ENCODE measurements around the gene ING3. TPM values are rescaled to one million over a fixed set of nuclear protein-coding genes. Genes with fewer than 3 reads are reported as not detected.

The ING3 gene
- total and polyA plus RNA-seq, 9 of the 15 experiments (the other 6 are each of a cell fraction or from before 2014, with no cell fraction given), result 22.8 to 233 (median 50.4) TPM

DNA sequence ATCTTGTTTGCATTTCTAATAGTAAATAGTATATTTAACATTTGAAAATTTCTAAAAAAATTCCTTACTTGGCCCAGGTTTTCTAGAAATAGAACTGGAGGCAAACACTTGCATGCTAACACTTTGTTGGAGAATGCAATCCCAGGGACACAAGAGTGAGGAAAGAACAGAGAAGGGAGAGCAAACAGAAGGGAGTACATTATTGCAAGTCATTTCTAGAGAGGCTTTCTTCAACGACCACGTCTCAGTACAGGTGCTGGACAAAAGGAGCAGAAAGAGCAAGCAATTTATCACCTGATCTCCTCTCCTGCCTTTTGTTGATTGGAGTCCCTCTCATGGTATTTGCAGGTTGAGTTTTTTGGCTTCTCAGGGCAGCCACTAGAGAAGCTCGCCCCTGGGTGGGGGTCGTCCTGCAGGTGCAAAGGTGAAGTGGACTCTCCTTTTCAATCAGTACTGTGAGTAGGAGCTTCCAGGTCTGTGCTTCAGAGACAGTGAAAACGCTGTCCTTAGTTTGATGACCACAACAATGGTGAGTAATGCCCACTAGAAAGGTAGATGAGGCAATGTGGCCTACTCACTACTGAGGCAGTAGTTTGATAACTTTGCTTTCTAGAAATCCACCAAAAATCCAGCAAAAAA lies 43.1 kb downstream of the ING3 start (continued):
- TF ChIP-seq NFIX (CRISPR knock-in tag; IDR thresholded peaks at IDR 0.05; ENCODE audit: low read depth), result no peak
- no peak for TF ChIP-seq ZNF77 (CRISPR knock-in tag; IDR thresholded peaks at IDR 0.05)
- no peak for TF ChIP-seq RBM25 (IDR thresholded peaks at IDR 0.05; ENCODE audit: low read depth, low read length, severe bottlenecking)
- TF ChIP-seq, protein P1, sequence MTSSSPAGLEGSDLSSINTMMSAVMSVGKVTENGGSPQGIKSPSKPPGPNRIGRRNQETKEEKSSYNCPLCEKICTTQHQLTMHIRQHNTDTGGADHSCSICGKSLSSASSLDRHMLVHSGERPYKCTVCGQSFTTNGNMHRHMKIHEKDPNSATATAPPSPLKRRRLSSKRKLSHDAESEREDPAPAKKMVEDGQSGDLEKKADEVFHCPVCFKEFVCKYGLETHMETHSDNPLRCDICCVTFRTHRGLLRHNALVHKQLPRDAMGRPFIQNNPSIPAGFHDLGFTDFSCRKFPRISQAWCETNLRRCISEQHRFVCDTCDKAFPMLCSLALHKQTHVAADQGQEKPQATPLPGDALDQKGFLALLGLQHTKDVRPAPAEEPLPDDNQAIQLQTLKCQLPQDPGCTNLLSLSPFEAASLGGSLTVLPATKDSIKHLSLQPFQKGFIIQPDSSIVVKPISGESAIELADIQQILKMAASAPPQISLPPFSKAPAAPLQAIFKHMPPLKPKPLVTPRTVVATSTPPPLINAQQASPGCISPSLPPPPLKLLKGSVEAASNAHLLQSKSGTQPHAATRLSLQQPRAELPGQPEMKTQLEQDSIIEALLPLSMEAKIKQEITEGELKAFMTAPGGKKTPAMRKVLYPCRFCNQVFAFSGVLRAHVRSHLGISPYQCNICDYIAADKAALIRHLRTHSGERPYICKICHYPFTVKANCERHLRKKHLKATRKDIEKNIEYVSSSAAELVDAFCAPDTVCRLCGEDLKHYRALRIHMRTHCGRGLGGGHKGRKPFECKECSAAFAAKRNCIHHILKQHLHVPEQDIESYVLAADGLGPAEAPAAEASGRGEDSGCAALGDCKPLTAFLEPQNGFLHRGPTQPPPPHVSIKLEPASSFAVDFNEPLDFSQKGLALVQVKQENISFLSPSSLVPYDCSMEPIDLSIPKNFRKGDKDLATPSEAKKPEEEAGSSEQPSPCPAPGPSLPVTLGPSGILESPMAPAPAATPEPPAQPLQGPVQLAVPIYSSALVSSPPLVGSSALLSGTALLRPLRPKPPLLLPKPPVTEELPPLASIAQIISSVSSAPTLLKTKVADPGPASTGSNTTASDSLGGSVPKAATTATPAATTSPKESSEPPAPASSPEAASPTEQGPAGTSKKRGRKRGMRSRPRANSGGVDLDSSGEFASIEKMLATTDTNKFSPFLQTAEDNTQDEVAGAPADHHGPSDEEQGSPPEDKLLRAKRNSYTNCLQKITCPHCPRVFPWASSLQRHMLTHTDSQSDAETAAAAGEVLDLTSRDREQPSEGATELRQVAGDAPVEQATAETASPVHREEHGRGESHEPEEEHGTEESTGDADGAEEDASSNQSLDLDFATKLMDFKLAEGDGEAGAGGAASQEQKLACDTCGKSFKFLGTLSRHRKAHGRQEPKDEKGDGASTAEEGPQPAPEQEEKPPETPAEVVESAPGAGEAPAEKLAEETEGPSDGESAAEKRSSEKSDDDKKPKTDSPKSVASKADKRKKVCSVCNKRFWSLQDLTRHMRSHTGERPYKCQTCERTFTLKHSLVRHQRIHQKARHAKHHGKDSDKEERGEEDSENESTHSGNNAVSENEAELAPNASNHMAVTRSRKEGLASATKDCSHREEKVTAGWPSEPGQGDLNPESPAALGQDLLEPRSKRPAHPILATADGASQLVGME (CRISPR knock-in tag; IDR thresholded peaks at IDR 0.05), result no peak
- TF ChIP-seq SUPT5H (IDR thresholded peaks at IDR 0.05), result no peak
- no peak for TF ChIP-seq SETDB1 (IDR thresholded peaks at IDR 0.05; ENCODE audit: low read length)
- TF ChIP-seq, protein P2, sequence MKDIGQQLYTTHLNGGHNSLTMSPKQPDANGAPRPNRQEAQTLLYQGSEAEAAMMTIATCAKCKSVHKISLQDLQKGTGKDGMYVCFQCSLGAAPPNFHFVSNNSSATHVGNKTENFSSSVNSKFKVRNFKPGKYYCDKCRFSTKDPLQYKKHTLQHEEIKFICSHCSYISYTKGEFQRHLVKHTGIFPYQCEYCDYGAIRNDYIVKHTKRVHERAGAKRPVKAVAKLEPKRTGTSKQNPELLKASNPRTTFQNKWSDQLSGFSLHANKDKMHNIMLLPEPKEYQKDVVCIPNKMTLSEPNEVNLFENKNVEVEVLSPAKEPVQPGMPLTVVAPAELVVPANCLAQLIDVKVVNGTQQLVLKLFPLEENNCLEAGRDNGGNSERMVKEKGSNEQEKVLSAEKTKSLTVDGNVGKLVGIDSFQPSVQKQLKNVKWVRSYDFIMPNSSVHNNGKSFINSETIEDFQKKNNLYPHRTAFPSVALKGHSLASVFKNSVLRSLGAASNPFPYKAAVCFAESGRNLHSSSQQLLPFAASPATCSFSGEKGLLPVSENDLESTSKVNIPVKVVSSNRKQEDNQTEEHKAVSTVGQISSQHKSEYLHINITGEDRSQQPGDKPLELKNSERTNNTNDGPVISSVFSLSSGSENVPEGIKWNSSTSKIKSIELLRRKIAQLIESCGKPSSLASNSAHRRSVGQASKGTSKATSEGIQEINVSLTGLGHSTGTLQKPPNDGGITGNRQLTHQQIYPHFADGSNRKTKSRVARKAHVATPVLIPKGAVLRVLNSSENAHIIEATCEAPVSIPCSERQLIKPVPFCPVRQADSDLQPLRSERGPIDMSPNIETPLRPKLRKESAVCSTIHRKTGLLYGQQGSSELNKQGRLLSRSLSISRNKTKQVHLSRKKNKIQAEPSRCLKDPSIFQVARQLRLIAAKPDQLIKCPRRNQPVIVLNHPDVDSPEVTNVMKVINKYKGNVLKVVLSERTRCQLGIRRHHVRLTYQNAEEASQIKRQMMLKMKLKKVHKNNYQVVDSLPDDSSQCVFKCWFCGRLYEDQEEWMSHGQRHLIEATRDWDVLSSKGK (CRISPR knock-in tag; IDR thresholded peaks at IDR 0.05), result no peak
- no peak for TF ChIP-seq EZH2 (IDR thresholded peaks at IDR 0.05; ENCODE audit: borderline replicate concordance, low read depth, low read length)
- no peak for TF ChIP-seq ZNF274 (IDR thresholded peaks at IDR 0.05; ENCODE audit: borderline replicate concordance, low read depth, low read length)
- no peak; the same call in 1 of the 2 replicates for TF ChIP-seq NFRKB (IDR thresholded peaks at IDR 0.05; ENCODE audit: low read depth)
- TF ChIP-seq ZZZ3 (IDR thresholded peaks at IDR 0.05), result no peak
- no peak for TF ChIP-seq FOXJ3 (CRISPR knock-in tag; IDR thresholded peaks at IDR 0.05)
- TF ChIP-seq KLF16 (IDR thresholded peaks at IDR 0.05), result no peak
- TF ChIP-seq ZSCAN29 (IDR thresholded peaks at IDR 0.05), result no peak
- no peak for TF ChIP-seq ZNF717 (CRISPR knock-in tag; IDR thresholded peaks at IDR 0.05)
- TF ChIP-seq RBM15 (IDR thresholded peaks at IDR 0.05; ENCODE audit: insufficient read depth, low read length), result no peak
- TF ChIP-seq ZNF76 (CRISPR knock-in tag; IDR thresholded peaks at IDR 0.05; ENCODE audit: borderline replicate concordance), result 0 out of 2 replicates have a peak, but pooled peaks have one; percentile 54
- TF ChIP-seq PHF8 (IDR thresholded peaks at IDR 0.05; ENCODE audit: borderline replicate concordance, low read length), result 0 out of 2 replicates have a peak, but pooled peaks have one; percentile 3
- TF ChIP-seq DMBX1 (CRISPR knock-in tag; IDR thresholded peaks at IDR 0.05; ENCODE audit: borderline replicate concordance), result 0 out of 2 replicates have a peak, but pooled peaks have one; percentile 10
- TF ChIP-seq YY1 (IDR thresholded peaks at IDR 0.05; ENCODE audit: borderline replicate concordance in 1 of 3, control insufficient read depth in 1 of 3, extremely low read depth in 1 of 3, insufficient read depth in 3 of 3, insufficient read length in 1 of 3, insufficient replicate concordance in 2 of 3, low read depth in 1 of 3, low read length in 2 of 3), result no peak
